ENCODE measurements around the gene PAQR4. TPM values are rescaled to one million over a fixed set of nuclear protein-coding genes. Genes with fewer than 3 reads are reported as not detected.

PAQR4 gene
- total RNA-seq, 4 donors from 2014 or later: 4.2 to 14.6 (median 10.2) TPM

- Histone ChIP-seq H3K4me3 (no peak overlapping the region), H3K27me3 (peaks cover 31 to 46% (median 34%) of the 10 kb centered on the region in 3 donors), H3K9me3 (no peaks in the 10 kb centered on the region), H3K27ac (no peak overlapping the region), H3K36me3 (no peaks in the 10 kb centered on the region), H3K4me1 (peaks cover 10 to 27% of the 10 kb centered on the region in 2 donors)
- in situ Hi-C loops (cut with MboI; ENCODE audit: low sequenced_read_pairs in 4 of 4): no loop called here
- TF ChIP-seq POLR2A (IDR thresholded peaks at IDR 0.05) (no peak), CTCF (IDR thresholded peaks at IDR 0.05 in 4 of 5, conservative IDR thresholded peaks at IDR 0.05 in 1 of 5) (no peak)
- ATAC-seq: no peak
- DNase-seq: no peak
- intact Hi-C loops (cut with DNase I; ENCODE audit: low total_unique reads): no loop called here
Observed at GRCh38 chr16:3017344-3017743, 48.2 kb downstream of the PAQR4 start.

DNA sequence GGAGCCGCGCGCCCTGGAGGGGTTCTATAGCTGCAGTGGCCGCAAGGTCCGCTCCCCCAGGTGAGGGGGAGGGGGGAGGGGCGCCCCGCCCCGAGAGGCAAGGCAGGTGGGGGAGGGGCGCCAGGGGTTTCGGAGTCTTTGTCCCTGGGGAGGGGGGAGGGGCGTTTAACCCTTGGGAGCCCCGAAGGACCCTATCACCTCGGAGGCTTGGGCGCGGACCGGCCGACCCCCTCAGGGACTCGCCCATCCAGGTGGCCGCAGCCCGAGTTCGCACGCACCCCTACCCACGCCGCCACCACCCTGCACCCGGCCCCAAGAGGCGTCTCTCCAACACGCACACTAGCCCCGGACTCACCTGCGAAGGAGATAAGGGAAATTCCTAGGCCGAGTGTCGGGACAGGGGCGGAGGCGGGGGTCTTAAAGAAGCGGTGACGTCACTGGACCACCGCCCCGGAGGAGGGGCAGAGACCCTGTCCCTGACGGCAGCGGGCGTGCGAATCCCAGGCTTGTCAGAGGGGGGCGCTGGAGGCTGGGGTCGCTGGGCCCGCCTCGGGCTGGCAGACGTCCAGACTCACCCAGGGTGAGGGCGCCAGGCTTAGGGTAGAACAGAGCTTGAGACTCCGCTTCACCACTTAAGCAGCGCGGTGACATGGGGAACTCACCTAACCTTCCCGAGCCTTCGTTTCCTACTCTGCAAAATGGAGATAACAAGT is 48.8 kb downstream of the PAQR4 start, which contains the start of gene CLDN6:
CLDN6 (minus strand) TSS at position 390 of the 713 bp plus-strand sequence. CDS start 2,162 bp downstream, outside the sequence.
- ATAC-seq: no peak
- no peak for TF ChIP-seq POLR2A (IDR thresholded peaks at IDR 0.05)
- peak in 2 of 5 experiments; percentile 15 to 17 for TF ChIP-seq CTCF (IDR thresholded peaks at IDR 0.05 in 4 of 5, conservative IDR thresholded peaks at IDR 0.05 in 1 of 5)
- Histone ChIP-seq H3K27ac (no peak within 1 kb of the TSS), H3K36me3 (no peaks in the 10 kb centered on the region), H3K4me1 (peaks cover 16 to 33% of the 10 kb centered on the region in 2 donors), H3K27me3 (peaks cover 25 to 40% (median 28%) of the 10 kb centered on the region in 3 donors), H3K4me3 (no peak within 1 kb of the TSS), H3K9me3 (no peaks in the 10 kb centered on the region)
- in situ Hi-C loops (cut with MboI; ENCODE audit: low sequenced_read_pairs in 4 of 4) (no loop called here), intact Hi-C loops (cut with DNase I; ENCODE audit: low total_unique reads) (no loop called here)
- DNase-seq: no peak

DNA sequence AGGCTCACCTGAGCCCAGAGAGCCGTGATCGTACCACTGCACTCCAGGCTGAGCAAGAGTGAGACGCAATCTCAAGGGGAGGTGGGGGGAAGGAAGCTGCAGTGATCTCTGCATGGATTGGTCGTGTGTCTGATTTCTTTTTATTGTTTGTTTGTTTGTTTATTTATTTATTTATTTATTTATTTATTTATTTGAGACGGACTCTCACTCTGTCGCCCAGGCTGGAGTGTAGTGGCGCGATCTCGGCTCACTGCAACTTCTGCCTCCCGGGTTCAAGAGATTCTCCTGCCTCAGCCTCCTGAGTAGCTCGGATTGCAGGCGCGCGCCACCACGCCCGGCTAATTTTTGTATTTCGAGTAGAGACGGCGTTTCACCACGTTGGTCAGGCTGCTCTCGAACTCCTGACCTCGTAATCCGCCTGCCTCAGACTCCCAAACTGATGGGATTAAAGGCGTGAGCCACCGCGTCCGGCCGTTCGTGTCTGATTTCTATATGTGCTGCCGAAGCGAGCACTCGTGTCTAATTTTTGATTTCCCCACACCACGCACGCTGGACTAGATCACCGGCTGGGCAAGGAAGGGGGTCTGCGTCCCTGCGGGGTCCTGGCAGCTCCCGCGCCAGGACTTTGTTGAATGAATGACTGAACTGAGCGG is 50.6 kb downstream of the PAQR4 start:
- Histone ChIP-seq H3K4me1 (peaks cover 30 to 47% of the 10 kb centered on the region in 2 donors), H3K27ac (peak overlapping the region in 2 of 4 donors; percentile 96 to 98), H3K27me3 (peaks cover 13 to 25% (median 15%) of the 10 kb centered on the region in 3 donors), H3K4me3 (peak overlapping the region; percentile 48 to 99 (median 76)), H3K9me3 (no peaks in the 10 kb centered on the region), H3K36me3 (no peaks in the 10 kb centered on the region)
- ATAC-seq (no peak), DNase-seq (no peak)
- in situ Hi-C loops (cut with MboI; ENCODE audit: low sequenced_read_pairs in 4 of 4) (no loop called here), intact Hi-C loops (cut with DNase I; ENCODE audit: low total_unique reads) (loop anchor here (1.0 to 5.0 kb wide), 5 partner anchors 15 to 972 kb away; partner anchors contain the start of genes NTHL1, TSC2 and ZNF263)
- no peak for TF ChIP-seq CTCF (IDR thresholded peaks at IDR 0.05 in 4 of 5, conservative IDR thresholded peaks at IDR 0.05 in 1 of 5)
- TF ChIP-seq POLR2A (IDR thresholded peaks at IDR 0.05): no peak

DNA sequence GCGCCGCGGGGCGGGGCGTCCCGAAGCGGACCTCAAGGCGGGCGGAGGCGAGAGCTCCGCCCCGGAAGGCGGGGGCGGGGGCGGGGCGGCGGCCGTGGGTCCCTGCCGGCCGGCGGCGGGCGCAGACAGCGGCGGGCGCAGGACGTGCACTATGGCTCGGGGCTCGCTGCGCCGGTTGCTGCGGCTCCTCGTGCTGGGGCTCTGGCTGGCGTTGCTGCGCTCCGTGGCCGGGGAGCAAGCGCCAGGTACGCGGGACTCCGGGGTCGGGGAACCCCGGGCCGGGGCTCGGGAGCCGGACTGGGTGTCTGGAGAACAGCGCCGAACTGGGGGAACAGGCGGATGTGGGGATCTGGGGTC is 51.1 kb downstream of the PAQR4 start, which contains the start of gene TNFRSF12A:
TNFRSF12A (plus strand) TSS at position 122 of the 357 bp plus-strand sequence; CDS start at position 152, 30 bp downstream.
- H3K4me1 ChIP-seq: peaks cover 32 to 52% of the 10 kb centered on the region in 2 donors
- H3K36me3 ChIP-seq: no peaks in the 10 kb centered on the region
- intact Hi-C loops (cut with DNase I; ENCODE audit: low total_unique reads) (loop anchor here (1.0 to 5.0 kb wide), 5 partner anchors 16 to 973 kb away; partner anchors contain the start of genes NTHL1, TSC2 and ZNF263), in situ Hi-C loops (cut with MboI; ENCODE audit: low sequenced_read_pairs in 4 of 4) (no loop called here)
- peak within 1 kb of the TSS; percentile 48 to 99 (median 76) for H3K4me3 ChIP-seq
- ATAC-seq: peak; percentile 11 to 19
- no peaks in the 10 kb centered on the region for H3K9me3 ChIP-seq
- DNase-seq: peak; percentile 39 to 67
- peaks cover 13 to 25% (median 15%) of the 10 kb centered on the region in 3 donors for H3K27me3 ChIP-seq
- peak within 1 kb of the TSS; percentile 96 to 100 (median 98) for H3K27ac ChIP-seq
- TF ChIP-seq POLR2A (IDR thresholded peaks at IDR 0.05): peak; percentile 91 to 95
- peak in 1 of 5 experiments; percentile 22 for TF ChIP-seq CTCF (IDR thresholded peaks at IDR 0.05 in 4 of 5, conservative IDR thresholded peaks at IDR 0.05 in 1 of 5)

Data from gastrocnemius medialis (tissue), 4 donors.